ENCODE results near the gene PHC2. TPM values are rescaled to one million over a fixed set of nuclear protein-coding genes. Genes with fewer than 3 reads are reported as not detected.

PHC2 gene
- polyA plus RNA-seq, 1 donor = 58.2 TPM

GRCh38 chr1:33346927-33347649 is 83.8 kb downstream of the PHC2 start:
- Histone ChIP-seq H3K4me1 (ENCODE audit: control insufficient read depth, insufficient read depth, low read length) (peaks cover 50% of the 10 kb centered on the region), H3K9me3 (ENCODE audit: control insufficient read depth, low read depth, low read length) (no peaks in the 10 kb centered on the region), H3K4me3 (ENCODE audit: low read length) (peak overlapping the region; percentile 79), H3K27me3 (ENCODE audit: control insufficient read depth, insufficient read depth, low read length) (no peaks in the 10 kb centered on the region), H3K36me3 (ENCODE audit: control insufficient read depth, insufficient read depth, low read length) (peaks cover 12% of the 10 kb centered on the region), H3K27ac (ENCODE audit: low read length) (peak overlapping the region; percentile 81)
- WGBS (ENCODE audit: insufficient coverage, low lambda C conversion rate) = no CpG with 5 or more reads among the region's 2 CpGs
- peak; percentile 52 to 80 for DNase-seq

- Histone ChIP-seq H3K36me3 (ENCODE audit: control insufficient read depth, insufficient read depth, low read length) (peaks cover 16% of the 10 kb centered on the region), H3K4me3 (ENCODE audit: low read length) (no peak overlapping the region)
Observed at GRCh38 chr1:33346533-33346926, 84.4 kb downstream of the PHC2 start.

GRCh38 chr1:33344896-33345560 is 85.9 kb downstream of the PHC2 start:
- H3K36me3 ChIP-seq (ENCODE audit: control insufficient read depth, insufficient read depth, low read length) = peaks cover 27% of the 10 kb centered on the region
- no peaks in the 10 kb centered on the region for H3K27me3 ChIP-seq (ENCODE audit: control insufficient read depth, insufficient read depth, low read length)
- H3K9me3 ChIP-seq (ENCODE audit: control insufficient read depth, low read depth, low read length) = no peaks in the 10 kb centered on the region
- DNase-seq = no peak
- no CpG with 5 or more reads among the region's 2 CpGs for WGBS (ENCODE audit: insufficient coverage, low lambda C conversion rate)
- H3K4me1 ChIP-seq (ENCODE audit: control insufficient read depth, insufficient read depth, low read length) = peaks cover 54% of the 10 kb centered on the region
- H3K4me3 ChIP-seq (ENCODE audit: low read length) = no peak overlapping the region
- no peak overlapping the region for H3K27ac ChIP-seq (ENCODE audit: low read length)

More at GRCh38 chr1:33346533-33346926, 84.4 kb downstream of the PHC2 start:
- Histone ChIP-seq H3K4me1 (ENCODE audit: control insufficient read depth, insufficient read depth, low read length) (peaks cover 55% of the 10 kb centered on the region), H3K9me3 (ENCODE audit: control insufficient read depth, low read depth, low read length) (no peaks in the 10 kb centered on the region), H3K27ac (ENCODE audit: low read length) (peak overlapping the region; percentile 81), H3K27me3 (ENCODE audit: control insufficient read depth, insufficient read depth, low read length) (no peaks in the 10 kb centered on the region)
- no peak for DNase-seq
- 84% methylated on average over 2 of the region's 3 CpGs for WGBS (ENCODE audit: insufficient coverage, low lambda C conversion rate)

- Histone ChIP-seq H3K36me3 (ENCODE audit: control insufficient read depth, insufficient read depth, low read length) (peaks cover 27% of the 10 kb centered on the region), H3K9me3 (ENCODE audit: control insufficient read depth, low read depth, low read length) (no peaks in the 10 kb centered on the region), H3K4me1 (ENCODE audit: control insufficient read depth, insufficient read depth, low read length) (peaks cover 66% of the 10 kb centered on the region), H3K27ac (ENCODE audit: low read length) (no peak overlapping the region), H3K4me3 (ENCODE audit: low read length) (no peak overlapping the region), H3K27me3 (ENCODE audit: control insufficient read depth, insufficient read depth, low read length) (no peaks in the 10 kb centered on the region)
- no CpG with 5 or more reads among the region's 5 CpGs for WGBS (ENCODE audit: insufficient coverage, low lambda C conversion rate)
- no peak for DNase-seq
Observed at GRCh38 chr1:33343539-33343938, 87.4 kb downstream of the PHC2 start.

GRCh38 chr1:33342041-33342723 is 88.7 kb downstream of the PHC2 start:
- Histone ChIP-seq H3K27me3 (ENCODE audit: control insufficient read depth, insufficient read depth, low read length) (no peaks in the 10 kb centered on the region), H3K27ac (ENCODE audit: low read length) (peak overlapping the region; percentile 40), H3K36me3 (ENCODE audit: control insufficient read depth, insufficient read depth, low read length) (peaks cover 27% of the 10 kb centered on the region), H3K9me3 (ENCODE audit: control insufficient read depth, low read depth, low read length) (no peaks in the 10 kb centered on the region), H3K4me3 (ENCODE audit: low read length) (no peak overlapping the region), H3K4me1 (ENCODE audit: control insufficient read depth, insufficient read depth, low read length) (peaks cover 66% of the 10 kb centered on the region)
- WGBS (ENCODE audit: insufficient coverage, low lambda C conversion rate) = no CpG with 5 or more reads among the region's 7 CpGs
- peak; percentile 70 to 80 for DNase-seq

DNA sequence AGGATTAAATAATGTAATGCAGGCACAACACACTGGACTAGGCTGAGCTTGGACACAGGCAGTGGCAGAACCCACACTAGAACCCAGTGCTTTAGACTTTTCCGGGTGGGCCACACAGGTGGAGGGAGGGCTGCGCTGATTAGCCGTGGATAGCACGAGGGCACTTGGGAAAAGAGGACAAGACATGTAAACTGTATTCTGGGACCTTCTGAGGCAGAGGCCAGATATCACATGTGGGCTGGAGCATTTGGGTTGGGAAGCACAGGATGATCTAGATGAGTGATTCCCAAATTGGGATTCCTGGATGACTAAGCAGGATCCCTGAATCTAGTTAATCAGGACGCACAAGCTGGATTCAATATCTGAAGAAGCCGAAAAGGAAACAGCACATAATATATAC is 89.7 kb downstream of the PHC2 start:
- 100% methylated on average over 2 of the region's 6 CpGs for WGBS (ENCODE audit: insufficient coverage, low lambda C conversion rate)

GRCh38 chr1:33339413-33339812 is 91.5 kb downstream of the PHC2 start:
- peaks cover 55% of the 10 kb centered on the region for H3K4me1 ChIP-seq (ENCODE audit: control insufficient read depth, insufficient read depth, low read length)

More for the DNA sequence above, 89.7 kb downstream of the PHC2 start:
- no peaks in the 10 kb centered on the region for H3K27me3 ChIP-seq (ENCODE audit: control insufficient read depth, insufficient read depth, low read length)
- H3K27ac ChIP-seq (ENCODE audit: low read length) = no peak overlapping the region
- no peak overlapping the region for H3K4me3 ChIP-seq (ENCODE audit: low read length)
- H3K9me3 ChIP-seq (ENCODE audit: control insufficient read depth, low read depth, low read length) = no peaks in the 10 kb centered on the region
- peaks cover 58% of the 10 kb centered on the region for H3K4me1 ChIP-seq (ENCODE audit: control insufficient read depth, insufficient read depth, low read length)
- H3K36me3 ChIP-seq (ENCODE audit: control insufficient read depth, insufficient read depth, low read length) = peaks cover 27% of the 10 kb centered on the region
- DNase-seq = no peak

DNA sequence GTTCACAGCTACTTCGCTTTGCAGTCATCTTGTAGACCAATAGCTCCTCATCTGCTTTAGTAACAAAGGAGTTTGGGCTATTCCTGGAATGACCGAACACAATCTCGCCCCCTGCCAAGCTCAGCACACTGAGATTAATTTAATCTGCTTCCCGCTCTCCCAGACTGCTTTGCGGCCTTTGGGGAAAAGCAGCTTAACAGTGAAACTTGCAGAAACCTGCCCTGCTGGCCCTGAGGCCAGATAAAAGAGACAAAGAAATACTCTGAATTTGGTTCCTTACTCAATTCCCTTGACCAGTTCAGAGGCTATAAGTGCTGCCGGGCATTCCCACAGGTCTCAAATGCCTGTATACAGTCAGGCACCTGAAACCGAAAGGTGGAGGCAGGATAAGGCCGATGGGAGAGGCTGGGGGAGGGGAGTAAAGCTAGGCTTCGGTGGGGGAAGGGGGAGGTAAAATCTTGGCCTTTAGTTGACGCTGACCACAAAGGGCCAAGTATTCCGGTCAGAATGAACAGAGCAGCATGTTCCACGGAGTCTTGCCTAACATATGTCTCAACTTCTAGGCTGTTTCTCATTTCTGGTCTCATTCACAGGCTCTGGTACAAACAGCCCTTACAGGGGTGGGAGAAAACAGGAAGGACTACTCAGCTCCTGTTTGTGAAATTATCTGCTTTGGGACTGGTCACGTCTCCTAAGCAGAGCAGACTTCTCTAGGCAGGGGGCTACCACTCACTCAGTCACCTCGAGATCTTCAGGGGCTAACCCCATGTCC is 92.3 kb downstream of the PHC2 start:
- H3K27me3 ChIP-seq (ENCODE audit: control insufficient read depth, insufficient read depth, low read length) = no peaks in the 10 kb centered on the region
- no CpG with 5 or more reads among the region's 14 CpGs for WGBS (ENCODE audit: insufficient coverage, low lambda C conversion rate)
- H3K4me3 ChIP-seq (ENCODE audit: low read length) = no peak overlapping the region
- H3K9me3 ChIP-seq (ENCODE audit: control insufficient read depth, low read depth, low read length) = no peaks in the 10 kb centered on the region
- H3K36me3 ChIP-seq (ENCODE audit: control insufficient read depth, insufficient read depth, low read length) = peaks cover 41% of the 10 kb centered on the region
- peaks cover 49% of the 10 kb centered on the region for H3K4me1 ChIP-seq (ENCODE audit: control insufficient read depth, insufficient read depth, low read length)
- H3K27ac ChIP-seq (ENCODE audit: low read length) = peak overlapping the region; percentile 88
- DNase-seq = peak in 1 of 2 donors; percentile 63

More at GRCh38 chr1:33339413-33339812, 91.5 kb downstream of the PHC2 start:
- Histone ChIP-seq H3K4me3 (ENCODE audit: low read length) (no peak overlapping the region), H3K27ac (ENCODE audit: low read length) (peak overlapping the region; percentile 88), H3K27me3 (ENCODE audit: control insufficient read depth, insufficient read depth, low read length) (no peaks in the 10 kb centered on the region), H3K36me3 (ENCODE audit: control insufficient read depth, insufficient read depth, low read length) (peaks cover 35% of the 10 kb centered on the region), H3K9me3 (ENCODE audit: control insufficient read depth, low read depth, low read length) (no peaks in the 10 kb centered on the region)
- DNase-seq = no peak
- WGBS (ENCODE audit: insufficient coverage, low lambda C conversion rate) = no CpG with 5 or more reads among the region's 2 CpGs

- no peaks in the 10 kb centered on the region for H3K27me3 ChIP-seq (ENCODE audit: control insufficient read depth, insufficient read depth, low read length)
- no peaks in the 10 kb centered on the region for H3K9me3 ChIP-seq (ENCODE audit: control insufficient read depth, low read depth, low read length)
- H3K36me3 ChIP-seq (ENCODE audit: control insufficient read depth, insufficient read depth, low read length) = peaks cover 42% of the 10 kb centered on the region
- DNase-seq = peak; percentile 53 to 74
- H3K4me3 ChIP-seq (ENCODE audit: low read length) = no peak overlapping the region
- H3K27ac ChIP-seq (ENCODE audit: low read length) = peak overlapping the region; percentile 88
- peaks cover 47% of the 10 kb centered on the region for H3K4me1 ChIP-seq (ENCODE audit: control insufficient read depth, insufficient read depth, low read length)
- no CpG with 5 or more reads among the region's 1 CpG for WGBS (ENCODE audit: insufficient coverage, low lambda C conversion rate)
Observed at GRCh38 chr1:33338048-33338439, 92.9 kb downstream of the PHC2 start.

- Histone ChIP-seq H3K4me3 (ENCODE audit: low read length) (no peak overlapping the region), H3K27ac (ENCODE audit: low read length) (peak overlapping the region; percentile 88), H3K9me3 (ENCODE audit: control insufficient read depth, low read depth, low read length) (no peaks in the 10 kb centered on the region), H3K4me1 (ENCODE audit: control insufficient read depth, insufficient read depth, low read length) (peaks cover 41% of the 10 kb centered on the region), H3K27me3 (ENCODE audit: control insufficient read depth, insufficient read depth, low read length) (no peaks in the 10 kb centered on the region), H3K36me3 (ENCODE audit: control insufficient read depth, insufficient read depth, low read length) (peaks cover 42% of the 10 kb centered on the region)
- DNase-seq = no peak
- no CpG with 5 or more reads among the region's 6 CpGs for WGBS (ENCODE audit: insufficient coverage, low lambda C conversion rate)
Observed at GRCh38 chr1:33337441-33337840, 93.5 kb downstream of the PHC2 start.

Data from large intestine (tissue), 3 donors.